Embryonic facial prominence (tissue), 1 donor: ENCODE results near the gene RGS11.
"Not testable (repeated sequence)": the region's sequence is repeated elsewhere in the genome, so short reads cannot be mapped to it uniquely, and the experiment has no call there.

Experiments
- DNase-seq: peaks from one replicate; pipeline ENCODE4 v3.0.0-alpha.2; 2016; ENCODE audit errors: extremely low spot score

Gene RGS11

GRCh38 chr16:280991-281659 lies 5.4 kb upstream of the RGS11 start:
- no peak for DNase-seq

GRCh38 chr16:280552-280951 lies 4.8 kb upstream of the RGS11 start, which contains the start of gene ARHGDIG:
TSS of gene ARHGDIG (plus strand) at chr16:280591. CDS start at chr16:280681, 90 bp downstream.
- no peak for DNase-seq

- DNase-seq, result no peak
These were observed 4.3 kb upstream of the RGS11 start for GRCh38 chr16:280005-280460.

GRCh38 chr16:279531-279930 lies 3.8 kb upstream of the RGS11 start:
- DNase-seq, result no peak

- no peak for DNase-seq
These were observed 3.2 kb upstream of the RGS11 start for GRCh38 chr16:278863-279366.

GRCh38 chr16:276426-277077 lies 808 bp upstream of the RGS11 start:
- no peak for DNase-seq

GRCh38 chr16:275041-275641 lies 603 bp downstream of the RGS11 start:
- no peak for DNase-seq

- no peak for DNase-seq
These were observed 2.0 kb downstream of the RGS11 start for GRCh38 chr16:273547-274421.

GRCh38 chr16:272633-273546 lies 2.9 kb downstream of the RGS11 start:
- DNase-seq, result no peak

- DNase-seq, result no peak
These were observed 5.1 kb downstream of the RGS11 start for GRCh38 chr16:270381-271255.

- no peak for DNase-seq
These were observed 6.5 kb downstream of the RGS11 start for GRCh38 chr16:269061-269796.

GRCh38 chr16:268141-269053 lies 7.3 kb downstream of the RGS11 start:
- no peak for DNase-seq

- not testable (repeated sequence) for DNase-seq
These were observed 8.2 kb downstream of the RGS11 start for GRCh38 chr16:267562-267961.

- no peak for DNase-seq
These were observed 9.2 kb downstream of the RGS11 start for GRCh38 chr16:266258-267164.

- no peak for DNase-seq
These were observed 10.0 kb downstream of the RGS11 start for GRCh38 chr16:265711-266110.

- no peak for DNase-seq
These were observed 10.7 kb downstream of the RGS11 start for GRCh38 chr16:265002-265529.
